HEK293 (cell line): ENCODE data around the gene EIF4A3.
A peak's percentile ranks its signal among the peaks of the same experiment; 100 is the strongest.

Experiments used
- CTCF ChIA-PET: fragments of 350-600 bp; formaldehyde crosslinking; extraction: SDS; loops from one replicate; lab custom pipeline; 2021; ENCODE audit warnings: antibody characterized with exemption; lab: Yijun Ruan, JAX
- POLR2A ChIA-PET: fragments of 300-600 bp; formaldehyde crosslinking; extraction: SDS; loops from one replicate; lab custom pipeline; 2020; ENCODE audit warnings: antibody characterized with exemption, inconsistent platforms; lab: Yijun Ruan, JAX
- H3K27ac ChIP-seq: fragments of 200-500 bp; sonication (Bioruptor generic); 2 replicates; pipeline ENCODE4 v1.5.1; 2014; ENCODE audit warnings: low read depth, low read length, control low read depth, inconsistent platforms; ENCODE audit errors: extremely low read depth
- H3K36me3 ChIP-seq, 2 experiments: fragments of 200-500 bp in 1 of 2; sonication (Bioruptor generic) in 1 of 2; 1 replicate in 1 of 2; 2 replicates in 1 of 2; pipeline ENCODE4 v1.5.1; 2014 to 2017; ENCODE audit warnings: inconsistent platforms in 2 of 2, low read length in 2 of 2; ENCODE audit not compliant: control insufficient read depth in 2 of 2, insufficient read depth in 1 of 2
- H3K4me1 ChIP-seq: fragments of 200-500 bp; sonication (Bioruptor generic); 2 replicates; pipeline ENCODE4 v1.5.1; 2014; ENCODE audit warnings: mild to moderate bottlenecking, low read length, inconsistent platforms; ENCODE audit not compliant: control insufficient read depth, insufficient read depth
- H3K4me3 ChIP-seq: 2 replicates; pipeline ENCODE4 v1.5.1; 2011; ENCODE audit warnings: low read depth, mild to moderate bottlenecking, control low read depth, low read length, moderate library complexity
- H3K9me3 ChIP-seq: fragments of 200-500 bp; sonication (Bioruptor generic); 2 replicates; pipeline ENCODE4 v1.5.1; 2014; ENCODE audit warnings: low read depth, low read length, inconsistent platforms; ENCODE audit not compliant: control insufficient read depth, insufficient read depth
- BCL11B ChIP-seq: fragments of 450-650 bp; formaldehyde crosslinking; IDR thresholded peaks from 2 replicates; pipeline ENCODE4 v1.5.1; 2016; ENCODE audit warnings: low read depth, missing biosample characterization, missing genetic modification characterization
- EGR2 ChIP-seq: fragments of 450-650 bp; formaldehyde crosslinking; IDR thresholded peaks from 2 replicates; pipeline ENCODE4 v1.5.1; 2016; ENCODE audit warnings: low read depth, missing biosample characterization, missing genetic modification characterization
- ZBTB17 ChIP-seq: fragments of 450-650 bp; formaldehyde crosslinking; IDR thresholded peaks from 2 replicates; pipeline ENCODE4 v1.5.1; 2016; ENCODE audit warnings: missing biosample characterization, missing genetic modification characterization
- ZBTB20 ChIP-seq: fragments of 450-650 bp; formaldehyde crosslinking; IDR thresholded peaks from 2 replicates; pipeline ENCODE4 v1.5.1; 2016; ENCODE audit warnings: missing biosample characterization, missing genetic modification characterization
- ZFP3 ChIP-seq: fragments of 450-650 bp; formaldehyde crosslinking; IDR thresholded peaks from 2 replicates; pipeline ENCODE4 v1.5.1; 2016; ENCODE audit warnings: low read depth, missing biosample characterization, missing genetic modification characterization
- ZNF174 ChIP-seq: fragments of 450-650 bp; formaldehyde crosslinking; IDR thresholded peaks from 2 replicates; pipeline ENCODE4 v1.5.0; 2017; ENCODE audit warnings: missing biosample characterization, mild to moderate bottlenecking, missing genetic modification characterization
- ZNF23 ChIP-seq: fragments of 450-650 bp; formaldehyde crosslinking; IDR thresholded peaks from 2 replicates; pipeline ENCODE4 v1.5.1; 2016; ENCODE audit warnings: missing biosample characterization, missing genetic modification characterization, borderline replicate concordance
- ZNF311 ChIP-seq: fragments of 450-650 bp; formaldehyde crosslinking; IDR thresholded peaks from 2 replicates; pipeline ENCODE4 v1.5.1; 2017; ENCODE audit warnings: missing biosample characterization, missing genetic modification characterization, borderline replicate concordance
- ZNF501 ChIP-seq: fragments of 450-650 bp; formaldehyde crosslinking; IDR thresholded peaks from 2 replicates; pipeline ENCODE4 v1.5.1; 2016; ENCODE audit warnings: missing biosample characterization, missing genetic modification characterization
- ZNF521 ChIP-seq: fragments of 450-650 bp; formaldehyde crosslinking; IDR thresholded peaks from 2 replicates; pipeline ENCODE4 v1.5.1; 2017; ENCODE audit warnings: missing biosample characterization, mild to moderate bottlenecking, missing genetic modification characterization
- ZNF544 ChIP-seq: fragments of 450-650 bp; formaldehyde crosslinking; IDR thresholded peaks from 2 replicates; pipeline ENCODE4 v1.5.0; 2017; ENCODE audit warnings: missing biosample characterization, missing genetic modification characterization
- ZNF549 ChIP-seq: fragments of 450-650 bp; IDR thresholded peaks from 2 replicates; pipeline ENCODE4 v1.5.1; 2018; ENCODE audit warnings: missing biosample characterization, missing genetic modification characterization, mild to moderate bottlenecking, inconsistent platforms, moderate library complexity
- ZNF610 ChIP-seq: fragments of 450-650 bp; formaldehyde crosslinking; IDR thresholded peaks from 2 replicates; pipeline ENCODE4 v1.5.1; 2016; ENCODE audit warnings: missing biosample characterization, missing genetic modification characterization, borderline replicate concordance
- ZNF621 ChIP-seq: fragments of 450-650 bp; formaldehyde crosslinking; IDR thresholded peaks from 2 replicates; pipeline ENCODE4 v1.5.1; 2017; ENCODE audit warnings: missing biosample characterization, missing genetic modification characterization
- ZNF792 ChIP-seq: fragments of 450-650 bp; formaldehyde crosslinking; IDR thresholded peaks from 2 replicates; pipeline ENCODE4 v1.5.1; 2016; ENCODE audit warnings: missing biosample characterization, missing genetic modification characterization
- TF ChIP-seq, protein P1 (sequence below): fragments of 450-650 bp; formaldehyde crosslinking; IDR thresholded peaks from 2 replicates; pipeline ENCODE4 v1.5.1; 2016; ENCODE audit warnings: missing biosample characterization, missing genetic modification characterization
- TF ChIP-seq, protein P2 (sequence below): fragments of 450-650 bp; formaldehyde crosslinking; IDR thresholded peaks from 2 replicates; pipeline ENCODE4 v1.5.1; 2016; ENCODE audit warnings: missing biosample characterization, missing genetic modification characterization

The EIF4A3 gene

DNA sequence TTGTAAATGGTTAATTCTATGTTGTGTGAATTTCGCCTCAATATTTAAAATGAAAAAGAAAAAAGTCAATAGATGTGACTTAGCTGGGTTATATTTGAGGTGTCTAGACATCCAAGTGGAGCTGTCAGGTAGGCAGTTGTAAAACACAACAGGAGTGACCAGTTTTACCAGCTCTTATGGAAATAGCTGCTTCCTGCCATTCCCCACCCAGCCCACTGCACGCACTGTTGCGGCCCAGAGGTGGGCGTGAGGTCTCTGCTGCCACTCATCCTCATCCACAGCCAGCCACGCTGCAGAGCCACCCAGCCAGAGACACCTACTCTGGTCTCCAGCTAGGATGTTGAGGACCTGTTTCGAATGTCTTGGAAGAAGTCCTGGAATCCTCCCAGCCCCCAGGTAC lies 19.5 kb upstream of the EIF4A3 start:
- POLR2A ChIA-PET, result interaction anchor here (0.7 kb wide), 1 partner anchor 9 kb away, joined by 3 read pairs; no protein-coding TSS in a partner anchor
- Histone ChIP-seq H3K27ac (no peak overlapping the region), H3K9me3 (no peaks in the 10 kb centered on the region), H3K4me3 (no peak overlapping the region), H3K36me3 (no peaks in the 10 kb centered on the region), H3K4me1 (peaks cover 2% of the 10 kb centered on the region; the same call in 1 of the 2 replicates)
- CTCF ChIA-PET, result interaction anchor here (0.5 to 1.2 kb wide), 2 partner anchors 25 to 29 kb away, joined by 3 read pairs; no protein-coding TSS in a partner anchor
- TF ChIP-seq EGR2 (tag by site-specific recombination) (peak; percentile 27; the same call in 1 of the 2 replicates), ZNF521 (tag by site-specific recombination) (no peak)

DNA sequence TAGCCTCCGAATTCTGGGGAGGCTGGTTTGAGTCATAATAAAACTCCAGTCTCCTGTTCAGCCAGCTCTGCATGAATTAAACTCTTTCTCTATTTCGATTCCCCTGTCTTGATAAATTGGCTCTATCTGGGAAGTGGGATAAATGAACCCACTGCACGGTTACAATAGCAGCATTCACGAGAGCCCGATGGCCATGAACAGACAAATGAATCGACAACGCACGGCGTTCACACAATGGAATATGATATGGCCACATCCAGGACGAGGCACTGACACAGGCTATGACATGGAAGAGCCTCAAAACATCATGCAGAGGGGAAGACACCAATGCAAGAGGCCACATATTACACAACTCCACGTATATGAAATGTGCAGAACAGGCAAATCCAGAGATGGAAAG lies 17.3 kb upstream of the EIF4A3 start:
- Histone ChIP-seq H3K4me1 (peaks cover 4% of the 10 kb centered on the region; the same call in 1 of the 2 replicates), H3K9me3 (no peaks in the 10 kb centered on the region), H3K36me3 (no peaks in the 10 kb centered on the region), H3K27ac (no peak overlapping the region), H3K4me3 (no peak overlapping the region)
- CTCF ChIA-PET, result no interaction called here
- POLR2A ChIA-PET, result interaction anchor here (0.6 to 1.4 kb wide), 3 partner anchors 24 to 63 kb away, joined by 3 to 5 read pairs (median 3); partner anchors contain the start of gene GAA
- TF ChIP-seq ZNF23 (tag by site-specific recombination) (no peak), ZNF311 (tag by site-specific recombination) (no peak), ZNF792 (tag by site-specific recombination) (no peak), ZNF544 (tag by site-specific recombination) (no peak), ZNF621 (tag by site-specific recombination) (no peak), ZNF610 (tag by site-specific recombination) (no peak), ZFP3 (no peak), ZNF174 (tag by site-specific recombination) (no peak)
- TF ChIP-seq, protein P1, sequence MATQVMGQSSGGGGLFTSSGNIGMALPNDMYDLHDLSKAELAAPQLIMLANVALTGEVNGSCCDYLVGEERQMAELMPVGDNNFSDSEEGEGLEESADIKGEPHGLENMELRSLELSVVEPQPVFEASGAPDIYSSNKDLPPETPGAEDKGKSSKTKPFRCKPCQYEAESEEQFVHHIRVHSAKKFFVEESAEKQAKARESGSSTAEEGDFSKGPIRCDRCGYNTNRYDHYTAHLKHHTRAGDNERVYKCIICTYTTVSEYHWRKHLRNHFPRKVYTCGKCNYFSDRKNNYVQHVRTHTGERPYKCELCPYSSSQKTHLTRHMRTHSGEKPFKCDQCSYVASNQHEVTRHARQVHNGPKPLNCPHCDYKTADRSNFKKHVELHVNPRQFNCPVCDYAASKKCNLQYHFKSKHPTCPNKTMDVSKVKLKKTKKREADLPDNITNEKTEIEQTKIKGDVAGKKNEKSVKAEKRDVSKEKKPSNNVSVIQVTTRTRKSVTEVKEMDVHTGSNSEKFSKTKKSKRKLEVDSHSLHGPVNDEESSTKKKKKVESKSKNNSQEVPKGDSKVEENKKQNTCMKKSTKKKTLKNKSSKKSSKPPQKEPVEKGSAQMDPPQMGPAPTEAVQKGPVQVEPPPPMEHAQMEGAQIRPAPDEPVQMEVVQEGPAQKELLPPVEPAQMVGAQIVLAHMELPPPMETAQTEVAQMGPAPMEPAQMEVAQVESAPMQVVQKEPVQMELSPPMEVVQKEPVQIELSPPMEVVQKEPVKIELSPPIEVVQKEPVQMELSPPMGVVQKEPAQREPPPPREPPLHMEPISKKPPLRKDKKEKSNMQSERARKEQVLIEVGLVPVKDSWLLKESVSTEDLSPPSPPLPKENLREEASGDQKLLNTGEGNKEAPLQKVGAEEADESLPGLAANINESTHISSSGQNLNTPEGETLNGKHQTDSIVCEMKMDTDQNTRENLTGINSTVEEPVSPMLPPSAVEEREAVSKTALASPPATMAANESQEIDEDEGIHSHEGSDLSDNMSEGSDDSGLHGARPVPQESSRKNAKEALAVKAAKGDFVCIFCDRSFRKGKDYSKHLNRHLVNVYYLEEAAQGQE (tag by site-specific recombination), result no peak

DNA sequence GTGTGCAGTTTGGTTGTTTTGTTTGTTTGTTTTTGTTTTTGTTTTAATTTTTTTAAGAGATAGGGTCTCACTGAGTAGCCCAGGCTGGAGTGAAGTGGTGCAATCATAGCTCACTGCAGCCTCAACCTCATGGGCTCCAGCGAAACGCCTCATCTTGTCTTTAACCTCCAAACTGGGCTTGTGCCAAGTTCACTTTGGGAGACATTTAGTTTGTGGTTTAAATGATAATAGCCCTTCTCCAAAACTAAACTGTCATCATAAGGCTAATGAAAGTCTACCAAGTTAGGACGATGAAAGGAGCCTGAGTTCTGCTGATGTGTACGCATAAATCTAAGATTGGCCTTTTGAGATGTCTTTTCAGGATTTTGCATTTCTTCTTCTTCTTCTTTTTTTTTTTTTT lies 16.4 kb upstream of the EIF4A3 start:
- POLR2A ChIA-PET, result interaction anchor here (1.4 kb wide), 1 partner anchor 62 kb away, joined by 3 read pairs; the partner anchor contains the start of gene GAA
- no peak overlapping the region for H3K27ac ChIP-seq
- TF ChIP-seq BCL11B (tag by site-specific recombination) (no peak), ZNF549 (tag by site-specific recombination) (no peak), ZBTB20 (tag by site-specific recombination) (no peak), ZNF501 (tag by site-specific recombination) (no peak), ZBTB17 (tag by site-specific recombination) (no peak)
- TF ChIP-seq, protein P2, sequence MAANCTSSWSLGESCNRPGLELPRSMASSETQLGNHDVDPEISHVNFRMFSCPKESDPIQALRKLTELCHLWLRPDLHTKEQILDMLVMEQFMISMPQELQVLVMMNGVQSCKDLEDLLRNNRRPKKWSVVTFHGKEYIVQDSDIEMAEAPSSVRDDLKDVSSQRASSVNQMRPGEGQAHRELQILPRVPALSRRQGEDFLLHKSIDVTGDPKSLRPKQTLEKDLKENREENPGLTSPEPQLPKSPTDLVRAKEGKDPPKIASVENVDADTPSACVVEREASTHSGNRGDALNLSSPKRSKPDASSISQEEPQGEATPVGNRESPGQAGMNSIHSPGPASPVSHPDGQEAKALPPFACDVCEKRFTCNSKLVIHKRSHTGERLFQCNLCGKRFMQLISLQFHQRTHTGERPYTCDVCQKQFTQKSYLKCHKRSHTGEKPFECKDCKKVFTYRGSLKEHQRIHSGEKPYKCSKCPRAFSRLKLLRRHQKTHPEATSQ (tag by site-specific recombination), result no peak
- no peaks in the 10 kb centered on the region for H3K9me3 ChIP-seq
- CTCF ChIA-PET, result interaction anchor here (0.6 kb wide), 1 partner anchor 422 kb away, joined by 3 read pairs; no protein-coding TSS in a partner anchor
- H3K36me3 ChIP-seq, result no peaks in the 10 kb centered on the region
- H3K4me1 ChIP-seq, result peaks cover 4% of the 10 kb centered on the region; the same call in 1 of the 2 replicates
- H3K4me3 ChIP-seq, result no peak overlapping the region
